RWPE2 (cell line): ENCODE results near the gene PCDHB5.
"Not testable (repeated sequence)": the region's sequence is repeated elsewhere in the genome, so short reads cannot be mapped to it uniquely, and the experiment has no call there.

Experiments
- ATAC-seq: fragments of 200-7000 bp; cut with Tn5 transposase; 3 replicates; pipeline ENCODE4 v1.9.1; 2021; ENCODE audit warnings: low read depth
- DNase-seq: peaks from one replicate; pipeline ENCODE4 v3.0.0-alpha.2; 2020; ENCODE audit warnings: low spot score
- H3K27ac ChIP-seq: fragments of 450-650 bp; 2 replicates; pipeline ENCODE4 v1.5.1; 2017; ENCODE audit warnings: mild to moderate bottlenecking; ENCODE audit not compliant: poor library complexity, severe bottlenecking
- H3K27me3 ChIP-seq: fragments of 250-450 bp; sonication (Bioruptor Pico); 2 replicates; pipeline ENCODE4 v1.5.1; 2021; ENCODE audit warnings: mild to moderate bottlenecking, moderate library complexity; ENCODE audit not compliant: insufficient read depth, poor library complexity, severe bottlenecking
- H3K36me3 ChIP-seq: fragments of 250-450 bp; sonication (Bioruptor Pico); 2 replicates; pipeline ENCODE4 v1.5.1; 2020; ENCODE audit warnings: low read depth, mild to moderate bottlenecking, moderate library complexity
- H3K4me1 ChIP-seq: fragments of 250-450 bp; sonication (Bioruptor Pico); 2 replicates; pipeline ENCODE4 v1.5.1; 2021; ENCODE audit warnings: mild to moderate bottlenecking, moderate library complexity; ENCODE audit not compliant: insufficient read depth, poor library complexity, severe bottlenecking
- H3K4me3 ChIP-seq: fragments of 250-450 bp; sonication (Bioruptor Pico); 2 replicates; pipeline ENCODE4 v1.5.1; 2021; ENCODE audit warnings: mild to moderate bottlenecking, moderate library complexity; ENCODE audit not compliant: severe bottlenecking
- H3K9me3 ChIP-seq: fragments of 250-450 bp; sonication (Bioruptor Pico); 2 replicates; pipeline ENCODE4 v1.5.1; 2021; ENCODE audit warnings: mild to moderate bottlenecking, moderate library complexity; ENCODE audit not compliant: severe bottlenecking
- CTCF ChIP-seq: fragments of 450-650 bp; IDR thresholded peaks from one replicate; pipeline ENCODE4 v1.5.1; 2017; ENCODE audit warnings: mild to moderate bottlenecking, moderate library complexity; ENCODE audit not compliant: poor library complexity, severe bottlenecking

Gene PCDHB5

GRCh38 chr5:141135030-141135717 lies at the start of gene PCDHB5:
Gene PCDHB5 (plus strand): TSS chr5:141135206. CDS start chr5:141135435, 229 bp downstream.
- no peaks in the 10 kb centered on the region for H3K36me3 ChIP-seq
- DNase-seq, result no peak
- peaks cover 54% of the 10 kb centered on the region for H3K27me3 ChIP-seq
- H3K27ac ChIP-seq, result no peak within 1 kb of the TSS
- peaks cover 10% of the 10 kb centered on the region for H3K9me3 ChIP-seq
- no peak; the same call in 2 of the 3 replicates for ATAC-seq
- H3K4me1 ChIP-seq, result no peaks in the 10 kb centered on the region
- peak within 1 kb of the TSS; percentile 8 for H3K4me3 ChIP-seq
- peak; percentile 62 for TF ChIP-seq CTCF

GRCh38 chr5:141094481-141095262 lies 40.3 kb upstream of the PCDHB5 start, which contains the start of gene PCDHB2:
Gene PCDHB2 (plus strand): TSS chr5:141094615. CDS start chr5:141094791, 176 bp downstream.
- peak within 1 kb of the TSS; percentile 29 for H3K4me3 ChIP-seq
- no peak for DNase-seq

GRCh38 chr5:141095263-141095641 lies 39.8 kb upstream of the PCDHB5 start:
- no peak for TF ChIP-seq CTCF
- peak overlapping the region; percentile 29 for H3K4me3 ChIP-seq
- no peaks in the 10 kb centered on the region for H3K4me1 ChIP-seq
- DNase-seq, result no peak
- H3K9me3 ChIP-seq, result peaks cover 18% of the 10 kb centered on the region
- no peak for ATAC-seq
- H3K27me3 ChIP-seq, result peaks cover 39% of the 10 kb centered on the region
- H3K36me3 ChIP-seq, result no peaks in the 10 kb centered on the region
- no peak overlapping the region for H3K27ac ChIP-seq

More at GRCh38 chr5:141094481-141095262, 40.3 kb upstream of the PCDHB5 start, which contains the start of gene PCDHB2:
- Histone ChIP-seq H3K36me3 (no peaks in the 10 kb centered on the region), H3K27ac (no peak within 1 kb of the TSS), H3K9me3 (peaks cover 18% of the 10 kb centered on the region), H3K27me3 (peaks cover 39% of the 10 kb centered on the region), H3K4me1 (no peaks in the 10 kb centered on the region)
- TF ChIP-seq CTCF, result peak; percentile 63
- ATAC-seq, result peak; percentile 74

GRCh38 chr5:141096181-141096580 lies 38.8 kb upstream of the PCDHB5 start:
- not testable (repeated sequence) for H3K27ac ChIP-seq, H3K36me3 ChIP-seq, H3K4me3 ChIP-seq, ATAC-seq, H3K4me1 ChIP-seq, DNase-seq
- Histone ChIP-seq H3K27me3 (peaks cover 48% of the 10 kb centered on the region), H3K9me3 (peaks cover 18% of the 10 kb centered on the region)

- H3K27me3 ChIP-seq, result peaks cover 48% of the 10 kb centered on the region
- not testable (repeated sequence) for H3K4me3 ChIP-seq, ATAC-seq, H3K4me1 ChIP-seq, H3K36me3 ChIP-seq, H3K27ac ChIP-seq, DNase-seq
- peaks cover 21% of the 10 kb centered on the region for H3K9me3 ChIP-seq
Observed at GRCh38 chr5:141096586-141096985, 38.4 kb upstream of the PCDHB5 start.
